GM23338 (cell line): ENCODE data around the gene PRKACA. TPM values are rescaled to one million over a fixed set of nuclear protein-coding genes. Genes with fewer than 3 reads are reported as not detected.

Experiments used
- ATAC-seq: fragments of 200-7000 bp; cut with Tn5 transposase; 3 replicates; pipeline ENCODE4 v1.9.1; 2020
- DNase-seq: peaks from one replicate; pipeline ENCODE4 v3.0.0-alpha.2; 2015; ENCODE audit warnings: low spot score
- H2AFZ ChIP-seq: fragments of 200-600 bp; sonication (generic); 2 replicates; pipeline ENCODE4 v1.8.0; 2016; ENCODE audit warnings: antibody characterized with exemption, mild to moderate bottlenecking, moderate library complexity
- H3F3A ChIP-seq: fragments of 200-600 bp; sonication (generic); replicated peaks from 2 replicates; pipeline ENCODE4 v1.8.0; 2017; ENCODE audit warnings: antibody characterized with exemption, mixed run types, low read depth
- H3K27ac ChIP-seq: fragments of 200-600 bp; sonication (generic); 2 replicates; pipeline ENCODE4 v1.6.1; 2016; ENCODE audit warnings: low read depth
- H3K27me3 ChIP-seq: fragments of 200-600 bp; sonication (generic); 2 replicates; pipeline ENCODE4 v1.8.0; 2016; ENCODE audit warnings: mild to moderate bottlenecking, mixed run types, moderate library complexity; ENCODE audit not compliant: insufficient read depth
- H3K36me3 ChIP-seq: fragments of 200-600 bp; sonication (generic); 2 replicates; pipeline ENCODE4 v1.8.0; 2016; ENCODE audit warnings: mild to moderate bottlenecking; ENCODE audit not compliant: insufficient read depth
- H3K4me1 ChIP-seq: fragments of 200-600 bp; sonication (generic); 2 replicates; pipeline ENCODE4 v1.8.0; 2016; ENCODE audit warnings: mild to moderate bottlenecking, moderate library complexity; ENCODE audit not compliant: insufficient read depth
- H3K4me2 ChIP-seq: fragments of 200-600 bp; sonication (generic); 2 replicates; pipeline ENCODE4 v1.7.1; 2017; ENCODE audit warnings: mixed run types
- H3K4me3 ChIP-seq: fragments of 200-600 bp; sonication (generic); 2 replicates; pipeline ENCODE4 v1.6.1; 2016; ENCODE audit warnings: mixed run types
- H3K79me2 ChIP-seq: fragments of 200-600 bp; sonication (generic); replicated peaks from 2 replicates; pipeline ENCODE4 v1.8.0; 2017; ENCODE audit warnings: mild to moderate bottlenecking; ENCODE audit not compliant: insufficient read depth
- H3K9me2 ChIP-seq: fragments of 200-600 bp; sonication (generic); 2 replicates; pipeline ENCODE4 v1.8.0; 2017; ENCODE audit not compliant: insufficient read depth
- H4K20me1 ChIP-seq: fragments of 200-600 bp; sonication (generic); replicated peaks from 2 replicates; pipeline ENCODE4 v1.8.0; 2017; ENCODE audit warnings: mild to moderate bottlenecking; ENCODE audit not compliant: insufficient read depth
- H3K27ac Mint-ChIP-seq: 2 replicates; pipeline ENCODE4 v1.8.0; 2020; ENCODE audit warnings: inconsistent platforms, mild to moderate bottlenecking, moderate library complexity, mixed read lengths
- H3K27me3 Mint-ChIP-seq: 3 replicates; pipeline ENCODE4 v1.8.0; 2022; ENCODE audit warnings: low read depth, mild to moderate bottlenecking, moderate library complexity, mixed read lengths, inconsistent platforms; ENCODE audit not compliant: insufficient read depth, poor library complexity
- H3K36me3 Mint-ChIP-seq: 3 replicates; pipeline ENCODE4 v1.8.0; 2021; ENCODE audit warnings: low read depth, mild to moderate bottlenecking, inconsistent platforms, moderate library complexity, mixed read lengths
- H3K4me1 Mint-ChIP-seq: 3 replicates; pipeline ENCODE4 v1.8.0; 2020; ENCODE audit warnings: mild to moderate bottlenecking, inconsistent platforms, mixed read lengths
- H3K4me3 Mint-ChIP-seq: 3 replicates; pipeline ENCODE4 v1.8.0; 2021; ENCODE audit warnings: moderate library complexity, mild to moderate bottlenecking, inconsistent platforms, mixed read lengths
- H3K9me3 Mint-ChIP-seq: 3 replicates; pipeline ENCODE4 v1.8.0; 2020; ENCODE audit warnings: moderate library complexity, mild to moderate bottlenecking, inconsistent platforms, mixed read lengths
- CREB1 ChIP-seq: fragments of 250-450 bp; sonication (Bioruptor Pico); IDR thresholded peaks from 2 replicates; pipeline ENCODE4 v1.5.0; 2020; ENCODE audit warnings: low read depth, mild to moderate bottlenecking, moderate library complexity
- CTCF ChIP-seq, 2 experiments: fragments of 200-600 bp in 1 of 2; sonication (generic) in 1 of 2; conservative IDR thresholded peaks; 2 replicates each; pipeline versions ENCODE4 v1.5.1 to v1.6.1; 2016 to 2017; ENCODE audit warnings: antibody characterized with exemption in 2 of 2, low read depth in 2 of 2, mild to moderate bottlenecking in 2 of 2, moderate library complexity in 1 of 2
- ETS1 ChIP-seq: IDR thresholded peaks from 2 replicates; pipeline ENCODE4 v1.6.1; 2016; ENCODE audit warnings: antibody characterized with exemption
- EZH2 ChIP-seq: fragments of 200-600 bp; sonication (generic); IDR thresholded peaks from one replicate; pipeline ENCODE4 v1.8.0; 2017; ENCODE audit warnings: antibody characterized with exemption, mild to moderate bottlenecking, low read depth; ENCODE audit not compliant: unreplicated experiment
- EZH2phosphoT487 ChIP-seq: fragments of 200-600 bp; sonication (generic); IDR thresholded peaks from one replicate; pipeline ENCODE4 v1.8.1; 2018; ENCODE audit warnings: antibody characterized with exemption; ENCODE audit not compliant: unreplicated experiment
- JUNB ChIP-seq: IDR thresholded peaks from one replicate; pipeline ENCODE4 v1.6.1; 2016; ENCODE audit warnings: antibody characterized with exemption; ENCODE audit not compliant: unreplicated experiment
- NANOG ChIP-seq: IDR thresholded peaks from 2 replicates; pipeline ENCODE4 v1.6.1; 2016; ENCODE audit warnings: antibody characterized with exemption, borderline replicate concordance
- POLR2AphosphoS5 ChIP-seq: IDR thresholded peaks from 2 replicates; pipeline ENCODE4 v1.6.1; 2016; ENCODE audit warnings: antibody characterized with exemption, low read depth
- REST ChIP-seq: IDR thresholded peaks from one replicate; pipeline ENCODE4 v1.6.1; 2018; ENCODE audit warnings: antibody characterized with exemption; ENCODE audit not compliant: unreplicated experiment
- STAT1 ChIP-seq: IDR thresholded peaks from one replicate; pipeline ENCODE4 v1.6.1; 2016; ENCODE audit warnings: antibody characterized with exemption; ENCODE audit not compliant: unreplicated experiment
- ZNF114 ChIP-seq: fragments of 250-450 bp; sonication (Bioruptor Pico); IDR thresholded peaks from 2 replicates; pipeline ENCODE4 v1.5.0; 2020; ENCODE audit warnings: mild to moderate bottlenecking, moderate library complexity
- ZNF331 ChIP-seq: fragments of 250-450 bp; sonication (Bioruptor Pico); IDR thresholded peaks from 2 replicates; pipeline ENCODE4 v1.5.0; 2020; ENCODE audit warnings: low read depth, mild to moderate bottlenecking, moderate library complexity
- ZNF462 ChIP-seq: fragments of 250-450 bp; sonication (Bioruptor Pico); IDR thresholded peaks from 2 replicates; pipeline ENCODE4 v1.5.0; 2020; ENCODE audit warnings: mild to moderate bottlenecking, moderate library complexity
- polyA plus RNA-seq: library from polyadenylated mRNA; unstranded; fragments of >200 nt; fragmentation: Nextera tagmentation; extraction: Ambion mirVana; gene quantifications from 2 replicates; pipeline ENCODE4 v1.2.1, GENCODE V29; 2016
- total RNA-seq: library from RNA; depleted of rRNA; stranded (reverse); fragments of >200 nt; shearing (Covaris generic); gene quantifications from 2 replicates; pipeline ENCODE4 v1.2.3, GENCODE V29; 2014

Gene PRKACA
- total and polyA plus RNA-seq, 2 experiments from 2014 or later = 13.0 to 31.3 TPM

GRCh38 chr19:14053500-14053899, 64.1 kb downstream of the PRKACA start:
- no peak overlapping the region for H2AFZ ChIP-seq
- H3K79me2 ChIP-seq = no peaks in the 10 kb centered on the region
- peaks cover 4% of the 10 kb centered on the region; the same call in 2 of the 3 replicates for H3K4me1 Mint-ChIP-seq
- H3K4me3 ChIP-seq = no peak overlapping the region
- no peak overlapping the region for H3K27ac ChIP-seq
- peaks cover 9% of the 10 kb centered on the region for H3K27me3 ChIP-seq
- DNase-seq (no peak), ATAC-seq (no peak)
- H3K36me3 ChIP-seq = no peaks in the 10 kb centered on the region
- no peak overlapping the region for H3K4me3 Mint-ChIP-seq
- H3K9me2 ChIP-seq = no peaks in the 10 kb centered on the region
- H3K4me2 ChIP-seq = no peak overlapping the region
- H4K20me1 ChIP-seq = no peaks in the 10 kb centered on the region; the same call in 1 of the 2 replicates
- no peak overlapping the region for H3K27ac Mint-ChIP-seq
- peaks cover 23% of the 10 kb centered on the region for H3K27me3 Mint-ChIP-seq
- peaks cover 27% of the 10 kb centered on the region for H3K36me3 Mint-ChIP-seq
- TF ChIP-seq NANOG (no peak), POLR2AphosphoS5 (no peak), JUNB (no peak), ETS1 (no peak), STAT1 (no peak), CTCF (conservative IDR thresholded peaks at IDR 0.05; ENCODE audit: low read depth in 2 of 2) (no peak), CREB1 (no peak), ZNF331 (CRISPR knock-in tag) (no peak), REST (no peak), ZNF114 (CRISPR knock-in tag) (no peak), EZH2phosphoT487 (no peak), ZNF462 (no peak), EZH2 (no peak)
- H3F3A ChIP-seq = no peaks in the 10 kb centered on the region; the same call in 1 of the 2 replicates
- H3K4me1 ChIP-seq = peaks cover under 1% of the 10 kb centered on the region; the same call in 1 of the 2 replicates
- H3K9me3 Mint-ChIP-seq = peaks cover 2% of the 10 kb centered on the region; the same call in 1 of the 3 replicates
